SH-SY5Y (cell line): Measurements from ENCODE around the gene TGM1.

ENCODE experiments used
- GATA2 ChIP-seq: IDR thresholded peaks from 2 replicates; pipeline ENCODE4 v1.6.1; 2011; ENCODE audit warnings: mild to moderate bottlenecking, low read depth, low read length
- GATA3 ChIP-seq: IDR thresholded peaks from 2 replicates; pipeline ENCODE4 v1.6.1; 2011; ENCODE audit warnings: low read depth, mild to moderate bottlenecking, low read length, moderate library complexity

TGM1 gene

DNA sequence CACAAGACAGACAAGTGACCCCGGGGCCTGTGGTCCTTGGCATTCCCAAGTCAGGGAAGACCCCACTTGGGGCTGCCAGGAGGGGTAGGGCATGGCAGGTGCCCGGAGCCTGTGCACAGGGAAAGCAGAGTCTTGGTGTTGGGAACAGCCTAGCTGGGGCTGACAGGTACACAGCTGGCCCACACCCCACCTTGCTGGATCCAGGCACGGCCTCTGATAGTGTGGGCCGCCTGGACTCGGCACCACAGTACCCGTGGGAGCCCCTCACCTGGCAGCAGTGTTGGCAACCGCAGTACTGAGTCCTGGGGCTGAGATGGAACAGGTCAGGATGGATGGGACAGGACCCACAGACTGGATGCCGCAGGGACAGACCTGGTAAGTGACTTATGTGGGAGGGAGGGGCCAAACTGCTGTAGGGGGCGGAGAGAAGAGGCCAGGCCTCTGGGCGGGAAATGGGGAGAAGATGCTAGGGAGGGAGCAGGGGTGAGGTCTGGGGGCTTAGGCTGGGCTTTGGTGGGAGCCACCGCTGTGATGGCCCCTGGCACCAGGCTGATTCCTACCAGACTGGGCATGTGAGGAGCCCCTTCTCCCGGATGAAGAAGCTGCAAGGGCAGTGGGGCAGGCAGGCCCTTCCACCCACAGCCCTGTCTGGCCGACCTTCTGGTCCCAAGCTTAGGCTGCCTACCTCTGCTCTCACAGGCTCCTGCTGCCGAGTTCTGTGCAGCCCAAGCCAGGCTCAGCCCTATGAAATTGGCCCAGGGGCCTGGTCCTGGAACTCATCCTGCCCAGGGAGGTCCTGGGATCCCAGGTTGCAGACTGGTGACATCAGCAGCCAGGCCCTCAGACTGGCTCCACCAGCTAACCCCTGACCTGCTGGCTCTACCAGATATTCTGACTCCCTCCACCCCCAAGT, at the start of gene TGM1:
Gene TGM1, minus strand, starts transcription at position 357 of the 913 bp plus-strand sequence. CDS start 825 bp downstream, outside the sequence.
- TF ChIP-seq GATA2 (no peak), GATA3 (no peak)

DNA sequence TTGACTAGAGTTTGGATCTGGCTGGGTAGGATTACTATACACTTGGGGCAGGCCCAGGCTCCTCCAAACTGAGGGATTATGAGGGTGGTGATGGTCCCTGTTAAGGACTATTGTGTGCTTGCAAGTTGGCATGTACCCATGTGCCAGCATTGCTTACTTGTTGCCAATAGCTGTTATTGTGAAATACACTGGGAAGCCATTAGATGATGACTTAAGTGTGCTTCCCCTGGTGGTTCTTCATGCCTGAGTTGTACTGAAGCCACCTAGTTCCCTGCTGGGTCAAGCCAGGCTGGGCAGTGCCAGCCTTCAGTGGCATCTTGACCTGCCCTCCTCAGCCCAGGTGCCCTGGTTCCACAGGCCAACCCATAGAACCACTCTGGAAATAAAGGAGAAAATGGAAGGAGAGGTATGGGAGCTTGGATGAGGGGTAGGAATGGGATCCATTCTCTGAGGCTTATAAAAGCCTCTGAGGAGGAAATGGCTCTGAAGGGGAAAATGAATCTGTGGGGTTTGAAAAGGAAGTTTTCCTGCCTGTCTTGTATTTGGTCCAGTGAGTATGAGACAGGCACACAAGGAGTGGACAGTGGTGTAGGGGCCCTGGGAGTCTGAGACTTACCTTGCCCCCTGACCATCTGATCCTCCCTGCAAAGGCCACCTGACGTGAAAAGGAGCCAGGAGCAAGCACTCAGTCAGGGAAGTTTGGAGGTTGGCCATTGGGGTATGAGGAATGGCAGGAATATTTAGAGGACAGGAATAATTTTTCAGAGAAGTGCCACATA, 49.0 kb upstream of the TGM1 start:
- no peak for TF ChIP-seq GATA2

DNA sequence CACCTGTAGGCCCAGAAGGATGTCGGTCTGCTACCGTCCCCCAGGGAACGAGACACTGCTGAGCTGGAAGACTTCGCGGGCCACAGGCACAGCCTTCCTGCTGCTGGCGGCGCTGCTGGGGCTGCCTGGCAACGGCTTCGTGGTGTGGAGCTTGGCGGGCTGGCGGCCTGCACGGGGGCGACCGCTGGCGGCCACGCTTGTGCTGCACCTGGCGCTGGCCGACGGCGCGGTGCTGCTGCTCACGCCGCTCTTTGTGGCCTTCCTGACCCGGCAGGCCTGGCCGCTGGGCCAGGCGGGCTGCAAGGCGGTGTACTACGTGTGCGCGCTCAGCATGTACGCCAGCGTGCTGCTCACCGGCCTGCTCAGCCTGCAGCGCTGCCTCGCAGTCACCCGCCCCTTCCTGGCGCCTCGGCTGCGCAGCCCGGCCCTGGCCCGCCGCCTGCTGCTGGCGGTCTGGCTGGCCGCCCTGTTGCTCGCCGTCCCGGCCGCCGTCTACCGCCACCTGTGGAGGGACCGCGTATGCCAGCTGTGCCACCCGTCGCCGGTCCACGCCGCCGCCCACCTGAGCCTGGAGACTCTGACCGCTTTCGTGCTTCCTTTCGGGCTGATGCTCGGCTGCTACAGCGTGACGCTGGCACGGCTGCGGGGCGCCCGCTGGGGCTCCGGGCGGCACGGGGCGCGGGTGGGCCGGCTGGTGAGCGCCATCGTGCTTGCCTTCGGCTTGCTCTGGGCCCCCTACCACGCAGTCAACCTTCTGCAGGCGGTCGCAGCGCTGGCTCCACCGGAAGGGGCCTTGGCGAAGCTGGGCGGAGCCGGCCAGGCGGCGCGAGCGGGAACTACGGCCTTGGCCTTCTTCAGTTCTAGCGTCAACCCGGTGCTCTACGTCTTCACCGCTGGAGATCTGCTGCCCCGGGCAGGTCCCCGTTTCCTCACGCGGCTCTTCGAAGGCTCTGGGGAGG, 47.9 kb upstream of the TGM1 start, which contains the start of gene LTB4R:
Gene LTB4R, plus strand, starts transcription at position 857 of the 959 bp plus-strand sequence. CDS start 4,150 bp downstream, outside the sequence.
- TF ChIP-seq GATA2: no peak
- TF ChIP-seq GATA3: no peak

- TF ChIP-seq GATA3 (no peak), GATA2 (no peak)
Measured at GRCh38 chr14:24310265-24310645, 47.3 kb upstream of the TGM1 start.

- no peak for TF ChIP-seq GATA3
- TF ChIP-seq GATA2: no peak
Measured at GRCh38 chr14:24309538-24310264, 46.7 kb upstream of the TGM1 start, which contains the start of gene LTB4R2. LTB4R2 (plus strand) TSS chr14:24310140; CDS start chr14:24310665, 525 bp downstream.

GRCh38 chr14:24308342-24309124, 45.6 kb upstream of the TGM1 start:
- TF ChIP-seq GATA2 (no peak), GATA3 (no peak)

DNA sequence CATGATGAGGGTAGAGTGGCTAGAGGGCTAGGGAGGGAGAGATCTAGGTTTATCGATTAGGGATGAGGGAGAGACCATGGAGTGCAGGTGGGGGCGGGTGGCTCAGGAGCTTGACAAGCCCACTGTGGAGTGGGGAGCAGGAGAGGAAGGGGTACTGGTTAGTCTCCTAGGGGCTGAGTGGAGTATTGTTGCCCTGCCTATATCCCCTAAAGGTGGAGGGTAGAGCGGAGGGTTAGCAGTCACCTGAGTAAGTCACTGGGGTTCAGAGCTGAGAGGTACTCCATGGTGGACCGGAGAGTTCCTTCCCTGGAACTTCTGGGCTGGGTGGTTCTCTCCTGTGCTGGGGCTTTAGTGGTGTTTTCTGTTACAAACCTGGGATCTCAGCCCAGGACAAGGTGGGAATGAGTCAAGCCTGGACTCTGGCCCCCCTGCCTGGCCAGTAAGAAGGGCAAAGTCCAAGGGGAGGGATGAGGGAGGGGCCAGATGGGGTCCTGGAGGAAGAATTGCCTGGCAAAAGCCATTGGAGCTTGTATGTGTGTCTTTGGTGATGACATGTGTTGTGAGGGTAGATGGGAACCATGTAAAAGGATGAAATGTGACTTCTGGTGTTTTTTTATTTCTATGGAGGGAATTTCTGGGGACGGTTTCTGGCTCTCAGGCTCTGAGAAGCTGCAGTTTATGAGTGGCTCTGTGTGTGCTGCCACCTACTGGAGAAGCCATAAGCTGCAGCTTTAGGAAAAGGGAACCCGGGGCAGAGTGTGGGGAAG, 44.8 kb upstream of the TGM1 start, which contains the start of gene CIDEB:
Gene CIDEB, minus strand, starts transcription at position 403 of the 767 bp plus-strand sequence. Its CDS starts 119 bp downstream, at position 284.
- TF ChIP-seq GATA3 (no peak), GATA2 (no peak)

DNA sequence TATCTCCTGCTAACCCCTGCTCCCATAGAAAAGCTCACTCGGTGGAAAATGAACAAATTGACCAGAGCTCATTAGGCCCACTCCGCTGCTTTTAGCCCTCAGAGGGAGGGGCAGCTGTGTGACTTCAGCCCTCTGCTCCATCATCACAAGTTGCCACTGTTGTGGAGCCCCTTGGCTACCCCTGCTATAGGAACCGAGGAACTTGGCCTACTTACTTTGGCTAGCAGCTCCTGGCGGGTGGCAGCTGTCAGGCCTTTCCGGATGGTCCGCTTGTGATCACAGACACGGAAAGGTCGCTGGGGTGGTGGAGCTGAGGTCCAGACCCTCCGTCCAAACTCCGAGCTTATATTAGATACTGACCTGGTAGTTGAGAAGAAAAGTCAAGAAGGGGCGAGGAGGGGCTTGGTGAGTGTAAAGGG, 44.2 kb upstream of the TGM1 start:
- TF ChIP-seq GATA2 (no peak), GATA3 (no peak)

GRCh38 chr14:24304019-24304387, 41.0 kb upstream of the TGM1 start:
- TF ChIP-seq GATA2: no peak
- no peak for TF ChIP-seq GATA3

GRCh38 chr14:24300326-24300980, 37.5 kb upstream of the TGM1 start:
- TF ChIP-seq GATA3: no peak
- TF ChIP-seq GATA2: no peak
